ENCODE data around the gene ALK.

Gene ALK

GRCh38 chr2:29236074-29236473 lies 685.3 kb downstream of the ALK start:
- Histone ChIP-seq H3K9ac (ENCODE audit: low read length) (no peak overlapping the region), H3K27ac (ENCODE audit: low read depth, low read length, poor library complexity, severe bottlenecking) (no peak overlapping the region), H2AFZ (ENCODE audit: low read length) (no peak overlapping the region), H3K79me2 (ENCODE audit: insufficient read depth, low read length) (no peaks in the 10 kb centered on the region), H3K4me2 (ENCODE audit: low read length) (no peak overlapping the region), H3K9me2 (ENCODE audit: low read depth, low read length) (no peaks in the 10 kb centered on the region), H3K4me3 (ENCODE audit: low read depth, low read length, poor library complexity, severe bottlenecking) (no peak overlapping the region), H3K9me3 (ENCODE audit: low read length) (no peaks in the 10 kb centered on the region), H3K4me1 (ENCODE audit: insufficient read depth, low read length, severe bottlenecking) (no peaks in the 10 kb centered on the region), H4K20me1 (ENCODE audit: insufficient read depth, low read length) (no peaks in the 10 kb centered on the region), H3K27me3 (ENCODE audit: insufficient read depth, low read length) (no peaks in the 10 kb centered on the region), H3F3A (ENCODE audit: insufficient read depth, low read length) (no peaks in the 10 kb centered on the region), H3K36me3 (ENCODE audit: insufficient read depth, low read length) (no peaks in the 10 kb centered on the region)
- no peak for TF ChIP-seq EZH2 (IDR thresholded peaks at IDR 0.05; ENCODE audit: borderline replicate concordance, low read length)
- no peak for TF ChIP-seq CTCF (IDR thresholded peaks at IDR 0.05; ENCODE audit: low read length)

GRCh38 chr2:29235411-29235810 lies 686.0 kb downstream of the ALK start:
- Histone ChIP-seq H3K79me2 (ENCODE audit: insufficient read depth, low read length) (no peaks in the 10 kb centered on the region), H3K27ac (ENCODE audit: low read depth, low read length, poor library complexity, severe bottlenecking) (no peak overlapping the region), H3K9me2 (ENCODE audit: low read depth, low read length) (no peaks in the 10 kb centered on the region), H3K4me1 (ENCODE audit: insufficient read depth, low read length, severe bottlenecking) (no peaks in the 10 kb centered on the region), H4K20me1 (ENCODE audit: insufficient read depth, low read length) (no peaks in the 10 kb centered on the region), H2AFZ (ENCODE audit: low read length) (no peak overlapping the region), H3F3A (ENCODE audit: insufficient read depth, low read length) (no peaks in the 10 kb centered on the region), H3K9me3 (ENCODE audit: low read length) (no peaks in the 10 kb centered on the region), H3K4me2 (ENCODE audit: low read length) (no peak overlapping the region), H3K36me3 (ENCODE audit: insufficient read depth, low read length) (no peaks in the 10 kb centered on the region), H3K9ac (ENCODE audit: low read length) (no peak overlapping the region), H3K4me3 (ENCODE audit: low read depth, low read length, poor library complexity, severe bottlenecking) (no peak overlapping the region), H3K27me3 (ENCODE audit: insufficient read depth, low read length) (no peaks in the 10 kb centered on the region)
- TF ChIP-seq CTCF (IDR thresholded peaks at IDR 0.05; ENCODE audit: low read length) (no peak), EZH2 (IDR thresholded peaks at IDR 0.05; ENCODE audit: borderline replicate concordance, low read length) (no peak)

GRCh38 chr2:29233428-29233827 lies 688.0 kb downstream of the ALK start:
- TF ChIP-seq CTCF (IDR thresholded peaks at IDR 0.05; ENCODE audit: low read length) (no peak), EZH2 (IDR thresholded peaks at IDR 0.05; ENCODE audit: borderline replicate concordance, low read length) (no peak)
- H3K9ac ChIP-seq (ENCODE audit: low read length) = no peak overlapping the region
- H4K20me1 ChIP-seq (ENCODE audit: insufficient read depth, low read length) = no peaks in the 10 kb centered on the region
- H3K4me2 ChIP-seq (ENCODE audit: low read length) = no peak overlapping the region
- no peaks in the 10 kb centered on the region for H3K36me3 ChIP-seq (ENCODE audit: insufficient read depth, low read length)
- no peak overlapping the region for H2AFZ ChIP-seq (ENCODE audit: low read length)
- no peaks in the 10 kb centered on the region for H3K9me2 ChIP-seq (ENCODE audit: low read depth, low read length)
- no peak overlapping the region for H3K27ac ChIP-seq (ENCODE audit: low read depth, low read length, poor library complexity, severe bottlenecking)
- H3K4me3 ChIP-seq (ENCODE audit: low read depth, low read length, poor library complexity, severe bottlenecking) = no peak overlapping the region
- H3K27me3 ChIP-seq (ENCODE audit: insufficient read depth, low read length) = no peaks in the 10 kb centered on the region
- H3K9me3 ChIP-seq (ENCODE audit: low read length) = no peaks in the 10 kb centered on the region
- no peaks in the 10 kb centered on the region for H3F3A ChIP-seq (ENCODE audit: insufficient read depth, low read length)
- no peaks in the 10 kb centered on the region for H3K4me1 ChIP-seq (ENCODE audit: insufficient read depth, low read length, severe bottlenecking)
- no peaks in the 10 kb centered on the region for H3K79me2 ChIP-seq (ENCODE audit: insufficient read depth, low read length)
